Breast epithelium (tissue), 4 donors: ENCODE measurements around the gene GPR176. TPM values are rescaled to one million over a fixed set of nuclear protein-coding genes. Genes with fewer than 3 reads are reported as not detected.

Experiments
- DNase-seq, 2 donors: peaks; one replicate each; pipeline ENCODE4 v3.0.0-alpha.2; 2019; ENCODE audit warnings: low spot score in 2 of 2
- H3K27ac ChIP-seq, 2 donors: fragments of 200-600 bp; sonication (generic) in 1 of 2; one replicate each; pipeline ENCODE4 v1.5.1; 2016 to 2019; ENCODE audit warnings: mild to moderate bottlenecking in 1 of 2
- H3K27me3 ChIP-seq, 2 donors: fragments of 200-600 bp; sonication (generic) in 1 of 2; one replicate each; pipeline versions ENCODE4 v1.5.1 to v1.6.0; 2017 to 2019; ENCODE audit warnings: control low read depth in 1 of 2, mild to moderate bottlenecking in 1 of 2
- H3K36me3 ChIP-seq: fragments of 200-600 bp; one replicate; pipeline ENCODE4 v1.5.1; 2019
- H3K4me1 ChIP-seq, 2 donors: fragments of 200-600 bp; sonication (generic); one replicate each; pipeline ENCODE4 v1.5.1; 2016 to 2019; ENCODE audit warnings: control low read depth in 1 of 2
- H3K4me3 ChIP-seq, 3 donors: fragments of 200-600 bp; sonication (generic); 1 replicate in 2 of 3; 2 replicates in 1 of 3; pipeline ENCODE4 v1.5.1; 2016 to 2019; ENCODE audit warnings: mild to moderate bottlenecking in 3 of 3, moderate library complexity in 2 of 3
- H3K9me3 ChIP-seq, 2 donors: fragments of 200-600 bp; sonication (generic) in 1 of 2; one replicate each; pipeline ENCODE4 v1.5.1; 2016 to 2019; ENCODE audit warnings: control low read depth in 1 of 2
- POLR2A ChIP-seq: fragments of 450-650 bp; IDR thresholded peaks from one replicate; pipeline ENCODE4 v1.6.1; 2016; ENCODE audit warnings: antibody characterized with exemption, mild to moderate bottlenecking, moderate library complexity
- POLR2AphosphoS5 ChIP-seq, 3 donors: sonication (generic); formaldehyde crosslinking; IDR thresholded peaks; one replicate each; pipeline ENCODE4 v1.6.1; 2017; ENCODE audit warnings: antibody characterized with exemption in 3 of 3
- intact Hi-C: fragments of 100-400 bp; cut with DNase I; formaldehyde crosslinking; loops from one replicate; pipeline ENCODE4 v1.15.1; 2023; ENCODE audit warnings: low total_unique reads
- total RNA-seq, 3 donors: library from RNA; depleted of rRNA; stranded (reverse); fragments of >200 nt; gene quantifications; one replicate each; pipeline ENCODE4 v1.1.0, GENCODE V29; 2016
- TF ChIP-seq, protein P1 (sequence below), 3 donors: fragments of 450-650 bp; IDR thresholded peaks; one replicate each; pipeline ENCODE4 v1.5.1; 2016 to 2017; ENCODE audit warnings: antibody characterized with exemption in 3 of 3, mild to moderate bottlenecking in 3 of 3, moderate library complexity in 3 of 3

GPR176 gene
- total RNA-seq, 3 donors from 2014 or later = 4.4 to 12.1 (median 9.4) TPM

DNA sequence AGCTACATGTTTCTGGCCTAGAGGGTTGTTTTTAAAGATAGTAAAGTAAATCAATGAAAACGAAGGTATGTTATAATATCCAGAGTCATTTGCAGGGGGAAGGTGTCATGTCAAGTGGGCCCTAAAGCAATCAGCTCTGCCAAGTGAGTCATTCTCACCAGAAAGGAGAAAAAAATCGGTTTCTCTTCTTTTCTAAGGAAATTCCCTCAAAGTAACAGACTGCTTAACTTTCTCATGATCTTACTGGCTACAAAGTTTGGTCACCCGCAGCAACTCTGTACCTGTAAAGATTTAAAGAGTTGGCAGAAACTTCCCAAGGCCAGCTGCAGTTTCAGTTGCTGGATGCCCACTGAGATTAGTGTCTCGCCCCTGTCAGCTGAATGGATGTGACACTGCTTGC is 132.0 kb downstream of the GPR176 start:
- TF ChIP-seq POLR2AphosphoS5 (IDR thresholded peaks at IDR 0.05) (no peak), POLR2A (no peak)
- TF ChIP-seq, protein P1, sequence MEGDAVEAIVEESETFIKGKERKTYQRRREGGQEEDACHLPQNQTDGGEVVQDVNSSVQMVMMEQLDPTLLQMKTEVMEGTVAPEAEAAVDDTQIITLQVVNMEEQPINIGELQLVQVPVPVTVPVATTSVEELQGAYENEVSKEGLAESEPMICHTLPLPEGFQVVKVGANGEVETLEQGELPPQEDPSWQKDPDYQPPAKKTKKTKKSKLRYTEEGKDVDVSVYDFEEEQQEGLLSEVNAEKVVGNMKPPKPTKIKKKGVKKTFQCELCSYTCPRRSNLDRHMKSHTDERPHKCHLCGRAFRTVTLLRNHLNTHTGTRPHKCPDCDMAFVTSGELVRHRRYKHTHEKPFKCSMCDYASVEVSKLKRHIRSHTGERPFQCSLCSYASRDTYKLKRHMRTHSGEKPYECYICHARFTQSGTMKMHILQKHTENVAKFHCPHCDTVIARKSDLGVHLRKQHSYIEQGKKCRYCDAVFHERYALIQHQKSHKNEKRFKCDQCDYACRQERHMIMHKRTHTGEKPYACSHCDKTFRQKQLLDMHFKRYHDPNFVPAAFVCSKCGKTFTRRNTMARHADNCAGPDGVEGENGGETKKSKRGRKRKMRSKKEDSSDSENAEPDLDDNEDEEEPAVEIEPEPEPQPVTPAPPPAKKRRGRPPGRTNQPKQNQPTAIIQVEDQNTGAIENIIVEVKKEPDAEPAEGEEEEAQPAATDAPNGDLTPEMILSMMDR (IDR thresholded peaks at IDR 0.05) = no peak
- Histone ChIP-seq H3K4me1 (peaks cover 0 to 6% of the 10 kb centered on the region in 2 donors), H3K9me3 (no peaks in the 10 kb centered on the region), H3K36me3 (no peaks in the 10 kb centered on the region), H3K27ac (no peak overlapping the region), H3K4me3 (no peak overlapping the region), H3K27me3 (no peaks in the 10 kb centered on the region)
- DNase-seq = no peak
- intact Hi-C loops = no loop called here

DNA sequence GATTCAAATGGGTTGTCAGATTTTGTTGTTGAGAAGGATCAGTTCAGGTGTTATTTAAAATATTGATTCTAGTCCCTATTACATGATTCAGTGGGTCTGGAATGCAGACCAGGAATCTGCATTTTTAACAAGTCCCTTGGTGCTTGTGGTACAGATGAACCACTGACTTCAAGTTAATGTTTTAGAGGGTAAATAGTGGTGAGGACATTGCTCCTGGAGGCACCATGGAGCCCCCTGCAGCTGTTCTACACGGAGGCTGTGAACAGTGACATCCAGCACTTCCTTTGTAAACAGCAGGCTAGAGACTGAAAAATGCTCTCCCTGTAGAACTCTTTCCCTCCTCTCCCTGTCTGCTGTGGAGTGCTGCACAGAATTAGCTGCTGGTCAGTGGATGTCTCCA is 132.6 kb downstream of the GPR176 start:
- Histone ChIP-seq H3K9me3 (no peaks in the 10 kb centered on the region), H3K4me1 (peaks cover 0 to 6% of the 10 kb centered on the region in 2 donors), H3K4me3 (no peak overlapping the region), H3K27ac (no peak overlapping the region), H3K36me3 (no peaks in the 10 kb centered on the region), H3K27me3 (no peaks in the 10 kb centered on the region)
- intact Hi-C loops = no loop called here
- no peak for DNase-seq
- TF ChIP-seq, protein P1 (IDR thresholded peaks at IDR 0.05) = no peak
- TF ChIP-seq POLR2A (no peak), POLR2AphosphoS5 (IDR thresholded peaks at IDR 0.05) (no peak)

DNA sequence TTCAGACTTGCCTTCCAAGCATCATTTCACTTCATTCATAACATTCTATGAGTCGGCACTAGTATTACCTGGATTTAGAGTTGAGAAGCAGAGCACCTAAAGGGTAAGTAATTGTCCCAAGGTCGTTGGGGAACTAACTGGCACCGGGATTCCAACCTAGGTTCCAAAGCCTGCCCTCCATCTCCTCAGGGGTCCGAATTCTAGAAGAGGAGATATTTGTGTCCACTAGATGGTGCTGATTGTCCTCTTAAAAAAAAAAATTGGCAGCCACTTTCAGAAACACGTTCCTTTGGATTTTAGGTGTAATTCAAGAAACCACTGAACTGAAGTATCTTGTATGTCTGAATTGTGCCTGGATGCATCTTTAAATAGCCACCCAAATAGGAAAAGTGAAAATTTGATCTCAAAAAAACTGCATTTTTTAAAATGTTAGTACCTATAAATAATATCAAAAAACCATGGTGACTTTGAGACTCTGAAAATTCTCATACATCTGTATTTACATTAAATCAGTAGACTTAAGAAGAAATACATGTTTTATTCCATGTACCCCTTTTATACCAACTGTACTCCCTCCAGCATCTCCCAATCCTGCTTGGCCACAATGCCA is 133.5 kb downstream of the GPR176 start:
- Histone ChIP-seq H3K27me3 (no peaks in the 10 kb centered on the region), H3K36me3 (no peaks in the 10 kb centered on the region), H3K4me3 (no peak overlapping the region), H3K9me3 (no peaks in the 10 kb centered on the region), H3K4me1 (peaks cover 0 to 6% of the 10 kb centered on the region in 2 donors), H3K27ac (no peak overlapping the region)
- no peak for TF ChIP-seq POLR2AphosphoS5 (IDR thresholded peaks at IDR 0.05)
- TF ChIP-seq, protein P1 (IDR thresholded peaks at IDR 0.05) = peak; percentile 53 to 78 (median 61)
- no peak for DNase-seq
- intact Hi-C loops = no loop called here

DNA sequence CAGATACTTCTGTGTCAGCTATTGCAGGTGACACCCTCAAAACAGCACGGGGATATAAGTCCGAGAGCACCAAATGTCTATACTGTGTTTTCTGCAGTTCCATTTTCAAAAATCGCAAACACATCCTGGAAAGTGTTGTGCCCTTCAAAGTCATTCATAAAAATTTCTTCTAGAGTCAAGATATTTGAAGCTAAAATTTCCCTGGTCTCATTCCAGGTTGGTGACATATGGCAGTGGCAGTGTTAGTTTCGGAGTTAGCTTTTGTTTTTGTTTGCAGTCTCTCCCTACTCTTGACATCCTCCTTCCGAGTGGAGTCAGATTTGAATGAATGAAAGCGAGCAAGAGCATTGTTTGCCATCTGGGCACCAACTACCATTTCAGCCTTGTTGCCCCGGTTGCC is 134.2 kb downstream of the GPR176 start:
- no peaks in the 10 kb centered on the region for H3K9me3 ChIP-seq
- no peaks in the 10 kb centered on the region for H3K27me3 ChIP-seq
- TF ChIP-seq POLR2AphosphoS5 (IDR thresholded peaks at IDR 0.05) (no peak), POLR2A (no peak)
- TF ChIP-seq, protein P1 (IDR thresholded peaks at IDR 0.05) = no peak
- H3K27ac ChIP-seq = no peak overlapping the region
- intact Hi-C loops = no loop called here
- H3K36me3 ChIP-seq = no peaks in the 10 kb centered on the region
- H3K4me1 ChIP-seq = peaks cover 0 to 6% of the 10 kb centered on the region in 2 donors
- no peak overlapping the region for H3K4me3 ChIP-seq
- DNase-seq = no peak

DNA sequence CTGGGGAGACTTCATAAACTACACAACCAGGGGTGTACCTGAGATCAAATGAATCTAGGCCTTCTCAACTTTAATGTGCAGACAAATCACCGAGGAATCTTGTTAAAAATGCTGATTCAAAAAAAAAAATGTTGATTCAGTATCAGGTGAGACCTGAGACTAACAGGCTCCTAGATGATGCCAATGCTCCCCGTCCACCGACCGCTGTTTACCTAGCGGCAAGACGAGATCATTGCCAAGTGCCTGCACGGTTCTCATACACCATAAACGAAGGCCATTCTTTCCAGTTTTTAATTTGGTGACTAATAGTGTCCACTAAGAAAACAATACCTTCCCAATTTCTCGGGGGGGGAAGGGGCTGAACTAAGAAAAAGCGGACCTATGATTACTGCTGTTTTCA is 134.9 kb downstream of the GPR176 start:
- peaks cover 0 to 6% of the 10 kb centered on the region in 2 donors for H3K4me1 ChIP-seq
- no peaks in the 10 kb centered on the region for H3K36me3 ChIP-seq
- no peaks in the 10 kb centered on the region for H3K9me3 ChIP-seq
- no peak overlapping the region for H3K4me3 ChIP-seq
- no peaks in the 10 kb centered on the region for H3K27me3 ChIP-seq
- DNase-seq = no peak
- H3K27ac ChIP-seq = no peak overlapping the region
- TF ChIP-seq, protein P1 (IDR thresholded peaks at IDR 0.05) = no peak
- TF ChIP-seq POLR2AphosphoS5 (IDR thresholded peaks at IDR 0.05) = no peak
- TF ChIP-seq POLR2A = no peak
- intact Hi-C loops = no loop called here
